HepG2 (cell line): ENCODE data around the gene CLIC6. TPM values are rescaled to one million over a fixed set of nuclear protein-coding genes. Genes with fewer than 3 reads are reported as not detected.

Source experiments
- ATAC-seq: fragments of 200-7000 bp; cut with Tn5 transposase; 3 replicates; pipeline ENCODE4 v1.9.1; 2020; ENCODE audit warnings: mild to moderate bottlenecking, moderate library complexity
- BruUV-seq: library from RNA; stranded (reverse); fragments of 400-500 nt; replicated peaks from 2 replicates; lab custom pipeline; 2021; lab: Mats Ljungman, UMichigan
- CTCF ChIA-PET: fragments of 300-600 bp; formaldehyde crosslinking; extraction: SDS; loops from one replicate; lab custom pipeline; 2021; ENCODE audit warnings: low total read pairs, inconsistent platforms, low intra/inter-chr PET ratio; lab: Yijun Ruan, JAX
- POLR2A ChIA-PET: fragments of 350-600 bp; sonication (Branson Sonifier 250); formaldehyde crosslinking; loops from one replicate; lab custom pipeline; 2020; ENCODE audit warnings: antibody characterized with exemption, inconsistent platforms; lab: Yijun Ruan, JAX
- DNase-seq: peaks from one replicate; pipeline ENCODE4 v3.0.0-alpha.2; 2015; ENCODE audit warnings: low spot score
- FAIRE-seq: peaks from 3 replicates; lab custom pipeline; 2011; peaks lifted over from hg19 to GRCh38; lab: Jason Lieb, UNC
- H2AFZ ChIP-seq: one replicate; pipeline ENCODE4 v1.6.1; 2011; ENCODE audit warnings: low read length, inconsistent platforms
- H3K27ac ChIP-seq: fragments of 300-600 bp; 3 replicates; pipeline ENCODE4 v1.8.0; 2011; ENCODE audit warnings: mixed run types, mild to moderate bottlenecking, mixed read lengths, low read length, inconsistent platforms; ENCODE audit not compliant: insufficient read depth; ENCODE audit errors: extremely low read length
- H3K27me3 ChIP-seq, 2 experiments: fragments of 200-600 bp in 1 of 2; 2 replicates in 1 of 2; 3 replicates in 1 of 2; pipeline versions ENCODE4 v1.6.0 to v1.8.0; 2011; ENCODE audit warnings: low read length in 2 of 2, mild to moderate bottlenecking in 2 of 2, moderate library complexity in 2 of 2, inconsistent platforms in 1 of 2; ENCODE audit not compliant: insufficient read depth in 2 of 2, control insufficient read depth in 1 of 2
- H3K36me3 ChIP-seq, 2 experiments: fragments of 200-600 bp in 1 of 2; replicated peaks in 1 of 2; 2 replicates in 1 of 2; 3 replicates in 1 of 2; pipeline versions ENCODE4 v1.5.1 to v1.8.0; 2011; ENCODE audit warnings: low read length in 2 of 2, inconsistent platforms in 1 of 2; ENCODE audit not compliant: insufficient read depth in 2 of 2, control insufficient read depth in 1 of 2
- H3K4me1 ChIP-seq: 2 replicates; pipeline ENCODE4 v1.5.1; 2012; ENCODE audit warnings: low read length, inconsistent platforms; ENCODE audit not compliant: insufficient read depth
- H3K4me2 ChIP-seq: 2 replicates; pipeline ENCODE4 v1.6.0; 2011; ENCODE audit warnings: low read depth, low read length, inconsistent platforms
- H3K4me3 ChIP-seq, 3 experiments: fragments of 200-600 bp in 1 of 3; sonication (generic), shearing (Covaris generic) in 1 of 3; replicated peaks in 1 of 3; 2 replicates each; pipeline ENCODE4 v1.5.1; 2011 to 2016; ENCODE audit warnings: low read length in 3 of 3, inconsistent platforms in 2 of 3, low read depth in 2 of 3, mild to moderate bottlenecking in 2 of 3, control low read depth in 1 of 3, mixed read lengths in 1 of 3; ENCODE audit not compliant: insufficient read depth in 1 of 3
- H3K79me2 ChIP-seq: one replicate; pipeline ENCODE4 v1.6.1; 2011; ENCODE audit warnings: low read length, inconsistent platforms; ENCODE audit not compliant: insufficient read depth
- H3K9ac ChIP-seq: 2 replicates; pipeline ENCODE4 v1.6.0; 2011; ENCODE audit warnings: mild to moderate bottlenecking, low read depth, low read length, inconsistent platforms; ENCODE audit not compliant: insufficient read depth
- H3K9me3 ChIP-seq: 2 replicates; pipeline ENCODE4 v1.5.1; 2012; ENCODE audit warnings: mild to moderate bottlenecking, low read length
- H4K20me1 ChIP-seq: 2 replicates; pipeline ENCODE4 v1.6.0; 2011; ENCODE audit warnings: inconsistent platforms, mild to moderate bottlenecking, low read length, moderate library complexity; ENCODE audit not compliant: insufficient read depth
- MTA3 ChIP-seq: sonication (generic); formaldehyde crosslinking; IDR thresholded peaks from 2 replicates; pipeline ENCODE4 v1.4.0; 2020; ENCODE audit warnings: missing genetic modification reagents
- PAF1 ChIP-seq: IDR thresholded peaks from 2 replicates; pipeline ENCODE4 v1.6.1; 2016; ENCODE audit warnings: missing genetic modification reagents, missing compliant biosample characterization
- POGK ChIP-seq: sonication (generic); formaldehyde crosslinking; conservative IDR thresholded peaks from 2 replicates; pipeline ENCODE4 v1.8.0; 2022; ENCODE audit warnings: mild to moderate bottlenecking, moderate library complexity, missing genetic modification reagents
- RFXAP ChIP-seq: sonication (generic); formaldehyde crosslinking; IDR thresholded peaks from 2 replicates; pipeline ENCODE4 v1.4.0; 2020; ENCODE audit warnings: missing genetic modification reagents, borderline replicate concordance
- SRSF4 ChIP-seq: fragments of 200-400 bp; formaldehyde crosslinking; IDR thresholded peaks from one replicate; pipeline ENCODE4 v1.6.1; 2018; ENCODE audit warnings: mild to moderate bottlenecking, low read depth, low read length, moderate library complexity; ENCODE audit not compliant: poor library complexity, severe bottlenecking
- ZBTB1 ChIP-seq: sonication (generic); formaldehyde crosslinking; IDR thresholded peaks from 2 replicates; pipeline ENCODE4 v1.4.0; 2020; ENCODE audit warnings: missing genetic modification reagents, borderline replicate concordance
- ZFP62 ChIP-seq: sonication (generic); formaldehyde crosslinking; IDR thresholded peaks from 2 replicates; pipeline ENCODE4 v1.4.0; 2020; ENCODE audit warnings: missing genetic modification reagents
- ZNF530 ChIP-seq: sonication (generic); formaldehyde crosslinking; IDR thresholded peaks from 2 replicates; pipeline ENCODE4 v1.5.0; 2020; ENCODE audit warnings: low read depth, mild to moderate bottlenecking, missing genetic modification reagents
- WGBS: methylation state at CpG from one replicate; pipeline ENCODE4 v1.1.6; 2017; ENCODE audit warnings: low lambda C conversion rate; 5-methylcytosine and 5-hydroxymethylcytosine counted together
- in situ Hi-C: cut with HindIII; loops from 2 replicates; pipeline ENCODE4 v1.10.0; 2017; ENCODE audit warnings: low pct_unique_long_range_greater_than_20kb; ENCODE audit not compliant: extremely low pct_ligation_motif_present
- intact Hi-C: fragments of 100-400 bp; cut with micrococcal nuclease; formaldehyde crosslinking; loops from one replicate; pipeline ENCODE4 v1.10.0; 2022; ENCODE audit not compliant: unreplicated experiment
- polyA plus RNA-seq, 8 experiments: library from polyadenylated mRNA; depleted of rRNA in 3 of 8; stranded (reverse) in 7 of 8; unstranded in 1 of 8; fragments of >200 nt; fragmentation: Illumina TruSeq in 4 of 8; extraction: Trizol in 4 of 8; gene quantifications; 2 replicates each; pipeline versions ENCODE4 v1.2.1 to v1.2.3, GENCODE V29; 2011 to 2016; ENCODE audit warnings: low read depth in 4 of 8, missing spikeins in 1 of 8, mixed read lengths in 1 of 8; ENCODE audit not compliant: insufficient read depth in 1 of 8
- total RNA-seq, 5 experiments: library from RNA; depleted of rRNA; stranded (reverse); fragments of >200 nt; fragmentation: Illumina TruSeq; extraction: Trizol; gene quantifications; 2 replicates each; pipeline ENCODE4 v1.2.3, GENCODE V29; 2016; ENCODE audit warnings: low read depth in 1 of 5
- TF ChIP-seq, protein P1 (sequence below): sonication (generic); formaldehyde crosslinking; IDR thresholded peaks from 2 replicates; pipeline ENCODE4 v1.5.0; 2020; ENCODE audit warnings: missing genetic modification reagents
- TF ChIP-seq, protein P2 (sequence below): sonication (generic); formaldehyde crosslinking; IDR thresholded peaks from 2 replicates; pipeline ENCODE4 v1.9.0; 2021; ENCODE audit warnings: missing genetic modification reagents, mild to moderate bottlenecking, borderline replicate concordance
- TF ChIP-seq, protein P3 (sequence below): sonication (generic); formaldehyde crosslinking; IDR thresholded peaks from 2 replicates; pipeline ENCODE4 v1.9.0; 2022; ENCODE audit warnings: missing genetic modification reagents, mild to moderate bottlenecking, borderline replicate concordance

CLIC6 gene
- total and polyA plus RNA-seq, 2 of the 13 experiments (the other 11 are each of a cell fraction or from before 2014, with no cell fraction given): not detected

DNA sequence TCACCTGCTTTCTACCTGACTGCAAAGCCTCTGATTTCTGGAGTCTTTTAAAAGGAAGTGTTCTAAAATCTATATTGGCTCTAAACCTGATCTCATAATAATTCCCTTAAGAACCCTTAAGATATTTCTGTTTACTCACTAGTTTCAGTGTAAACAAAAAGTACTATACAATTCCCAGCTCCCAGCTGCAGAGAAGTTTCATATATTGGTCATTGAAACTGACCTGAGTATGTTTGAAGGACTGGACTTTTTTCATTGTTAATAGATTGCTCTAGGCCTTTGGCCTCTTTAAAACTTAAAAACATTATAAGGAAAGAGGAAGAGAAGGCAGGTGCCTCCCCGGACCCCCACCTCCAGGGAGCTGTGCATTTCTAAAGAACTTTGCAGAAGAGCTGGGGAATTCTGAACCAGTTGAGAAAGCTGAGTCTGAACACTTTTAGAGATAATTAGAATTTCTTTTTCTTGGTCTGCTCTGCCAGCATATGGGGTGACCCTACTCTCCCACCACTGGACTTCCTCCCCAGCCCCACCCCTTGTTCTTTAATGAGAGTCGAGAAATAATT lies 23.7 kb downstream of the CLIC6 start:
- 0 out of 2 replicates have a peak, but pooled peaks cover 13% of the 10 kb centered on the region for H3K4me1 ChIP-seq
- no peaks in the 10 kb centered on the region for H3K79me2 ChIP-seq
- TF ChIP-seq, protein P1, sequence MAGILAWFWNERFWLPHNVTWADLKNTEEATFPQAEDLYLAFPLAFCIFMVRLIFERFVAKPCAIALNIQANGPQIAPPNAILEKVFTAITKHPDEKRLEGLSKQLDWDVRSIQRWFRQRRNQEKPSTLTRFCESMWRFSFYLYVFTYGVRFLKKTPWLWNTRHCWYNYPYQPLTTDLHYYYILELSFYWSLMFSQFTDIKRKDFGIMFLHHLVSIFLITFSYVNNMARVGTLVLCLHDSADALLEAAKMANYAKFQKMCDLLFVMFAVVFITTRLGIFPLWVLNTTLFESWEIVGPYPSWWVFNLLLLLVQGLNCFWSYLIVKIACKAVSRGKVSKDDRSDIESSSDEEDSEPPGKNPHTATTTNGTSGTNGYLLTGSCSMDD (CRISPR knock-in tag): no peak
- TF ChIP-seq ZBTB1 (no peak), MTA3 (CRISPR knock-in tag) (no peak), PAF1 (no peak), RFXAP (CRISPR knock-in tag) (no peak), ZFP62 (no peak), SRSF4 (no peak), ZNF530 (no peak), POGK (CRISPR knock-in tag) (no peak)
- TF ChIP-seq, protein P2, sequence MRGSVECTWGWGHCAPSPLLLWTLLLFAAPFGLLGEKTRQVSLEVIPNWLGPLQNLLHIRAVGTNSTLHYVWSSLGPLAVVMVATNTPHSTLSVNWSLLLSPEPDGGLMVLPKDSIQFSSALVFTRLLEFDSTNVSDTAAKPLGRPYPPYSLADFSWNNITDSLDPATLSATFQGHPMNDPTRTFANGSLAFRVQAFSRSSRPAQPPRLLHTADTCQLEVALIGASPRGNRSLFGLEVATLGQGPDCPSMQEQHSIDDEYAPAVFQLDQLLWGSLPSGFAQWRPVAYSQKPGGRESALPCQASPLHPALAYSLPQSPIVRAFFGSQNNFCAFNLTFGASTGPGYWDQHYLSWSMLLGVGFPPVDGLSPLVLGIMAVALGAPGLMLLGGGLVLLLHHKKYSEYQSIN (CRISPR knock-in tag): no peak
- TF ChIP-seq, protein P3, sequence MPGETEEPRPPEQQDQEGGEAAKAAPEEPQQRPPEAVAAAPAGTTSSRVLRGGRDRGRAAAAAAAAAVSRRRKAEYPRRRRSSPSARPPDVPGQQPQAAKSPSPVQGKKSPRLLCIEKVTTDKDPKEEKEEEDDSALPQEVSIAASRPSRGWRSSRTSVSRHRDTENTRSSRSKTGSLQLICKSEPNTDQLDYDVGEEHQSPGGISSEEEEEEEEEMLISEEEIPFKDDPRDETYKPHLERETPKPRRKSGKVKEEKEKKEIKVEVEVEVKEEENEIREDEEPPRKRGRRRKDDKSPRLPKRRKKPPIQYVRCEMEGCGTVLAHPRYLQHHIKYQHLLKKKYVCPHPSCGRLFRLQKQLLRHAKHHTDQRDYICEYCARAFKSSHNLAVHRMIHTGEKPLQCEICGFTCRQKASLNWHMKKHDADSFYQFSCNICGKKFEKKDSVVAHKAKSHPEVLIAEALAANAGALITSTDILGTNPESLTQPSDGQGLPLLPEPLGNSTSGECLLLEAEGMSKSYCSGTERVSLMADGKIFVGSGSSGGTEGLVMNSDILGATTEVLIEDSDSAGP (CRISPR knock-in tag): no peak
- no peak overlapping the region for H3K27ac ChIP-seq
- in situ Hi-C loops: loop anchor here (10.0 kb wide), 1 partner anchor 1152 kb away; no protein-coding TSS in a partner anchor
- no peak overlapping the region for H3K4me2 ChIP-seq
- no peak overlapping the region for H2AFZ ChIP-seq
- ATAC-seq (no peak), FAIRE-seq (no peak), DNase-seq (no peak)
- no TSS peak for BruUV-seq
- no peak overlapping the region for H3K9ac ChIP-seq
- 0% methylated on average over 2 of the region's 2 CpGs for WGBS
- H4K20me1 ChIP-seq: no peaks in the 10 kb centered on the region
- no peaks in the 10 kb centered on the region for H3K36me3 ChIP-seq
- no peak overlapping the region for H3K4me3 ChIP-seq
- intact Hi-C loops: loop anchor here (2.0 kb wide), 1 partner anchor 708 kb away; no protein-coding TSS in a partner anchor
- POLR2A ChIA-PET: no interaction called here
- H3K9me3 ChIP-seq: no peaks in the 10 kb centered on the region
- peaks cover 0 to 33% of the 10 kb centered on the region in 2 experiments; a peak in 2 of 5 replicates for H3K27me3 ChIP-seq
- CTCF ChIA-PET: interaction anchor here (1.5 to 1.7 kb wide), 2 partner anchors 708 to 1336 kb away, joined by 4 to 7 read pairs; no protein-coding TSS in a partner anchor
